HepG2 (cell line): ENCODE data around the gene BHLHE41. TPM values are rescaled to one million over a fixed set of nuclear protein-coding genes. Genes with fewer than 3 reads are reported as not detected.

Experiments
- CBX2 ChIP-seq, 2 experiments: fragments of 200-600 bp in 1 of 2; sonication (generic); formaldehyde crosslinking in 1 of 2; IDR thresholded peaks; 2 replicates each; pipeline versions ENCODE4 v1.7.0 to v1.8.1; 2018 to 2022; ENCODE audit warnings: low read depth in 2 of 2, low read length in 1 of 2, mild to moderate bottlenecking in 1 of 2, missing genetic modification reagents in 1 of 2
- GPN1 ChIP-seq: sonication (generic); formaldehyde crosslinking; IDR thresholded peaks from 2 replicates; pipeline ENCODE4 v1.5.1; 2020; ENCODE audit warnings: missing genetic modification reagents, borderline replicate concordance
- KLF12 ChIP-seq: sonication (generic); formaldehyde crosslinking; IDR thresholded peaks from 2 replicates; pipeline ENCODE4 v1.4.0; 2020; ENCODE audit warnings: missing genetic modification reagents, borderline replicate concordance
- NFE2L2 ChIP-seq: fragments of 150-350 bp; IDR thresholded peaks from 2 replicates; pipeline ENCODE4 v1.6.1; 2014; ENCODE audit warnings: low read length
- PLRG1 ChIP-seq: fragments of 450-650 bp; conservative IDR thresholded peaks from 2 replicates; pipeline ENCODE4 v1.6.1; 2016
- SKIL ChIP-seq: sonication (generic); formaldehyde crosslinking; IDR thresholded peaks from 2 replicates; pipeline ENCODE4 v1.8.0; 2022; ENCODE audit warnings: missing genetic modification reagents, mild to moderate bottlenecking, moderate library complexity, borderline replicate concordance
- ZBTB14 ChIP-seq: sonication (generic); formaldehyde crosslinking; IDR thresholded peaks from 2 replicates; pipeline ENCODE4 v1.4.0; 2020; ENCODE audit warnings: missing genetic modification reagents
- ZNF263 ChIP-seq: sonication (generic); formaldehyde crosslinking; IDR thresholded peaks from 2 replicates; pipeline ENCODE4 v1.4.0; 2020; ENCODE audit warnings: missing genetic modification reagents
- ZNF33A ChIP-seq: sonication (generic); formaldehyde crosslinking; IDR thresholded peaks from 2 replicates; pipeline ENCODE4 v1.5.1; 2020; ENCODE audit warnings: missing genetic modification reagents, mild to moderate bottlenecking, moderate library complexity, borderline replicate concordance
- ZNF7 ChIP-seq: IDR thresholded peaks from 2 replicates; pipeline ENCODE4 v1.6.1; 2016; ENCODE audit warnings: missing biosample characterization, missing genetic modification reagents
- ZNF850 ChIP-seq: sonication (generic); formaldehyde crosslinking; conservative IDR thresholded peaks from 2 replicates; pipeline ENCODE4 v1.9.0; 2021; ENCODE audit warnings: mild to moderate bottlenecking, missing genetic modification reagents
- ZNF878 ChIP-seq: sonication (generic); formaldehyde crosslinking; IDR thresholded peaks from 2 replicates; pipeline ENCODE4 v1.8.1; 2023; ENCODE audit warnings: mild to moderate bottlenecking, missing genetic modification reagents, moderate library complexity
- polyA plus RNA-seq, 8 experiments: library from polyadenylated mRNA; depleted of rRNA in 3 of 8; stranded (reverse) in 7 of 8; unstranded in 1 of 8; fragments of >200 nt; fragmentation: Illumina TruSeq in 4 of 8; extraction: Trizol in 4 of 8; gene quantifications; 2 replicates each; pipeline versions ENCODE4 v1.2.1 to v1.2.3, GENCODE V29; 2011 to 2016; ENCODE audit warnings: low read depth in 4 of 8, missing spikeins in 1 of 8, mixed read lengths in 1 of 8; ENCODE audit not compliant: insufficient read depth in 1 of 8
- total RNA-seq, 5 experiments: library from RNA; depleted of rRNA; stranded (reverse); fragments of >200 nt; fragmentation: Illumina TruSeq; extraction: Trizol; gene quantifications; 2 replicates each; pipeline ENCODE4 v1.2.3, GENCODE V29; 2016; ENCODE audit warnings: low read depth in 1 of 5
- TF ChIP-seq, protein P1 (sequence below): sonication (generic); formaldehyde crosslinking; conservative IDR thresholded peaks from 2 replicates; pipeline ENCODE4 v1.4.0; 2020; ENCODE audit warnings: missing genetic modification reagents
- TF ChIP-seq, protein P2 (sequence below): sonication (generic); formaldehyde crosslinking; IDR thresholded peaks from 2 replicates; pipeline ENCODE4 v1.4.0; 2020; ENCODE audit warnings: missing genetic modification reagents, borderline replicate concordance
- TF ChIP-seq, protein P3 (sequence below): sonication (generic); formaldehyde crosslinking; IDR thresholded peaks from 2 replicates; pipeline ENCODE4 v1.5.1; 2020; ENCODE audit warnings: mild to moderate bottlenecking, missing genetic modification reagents, moderate library complexity

The BHLHE41 gene
- total and polyA plus RNA-seq, 2 of the 13 experiments (the other 11 are each of a cell fraction or from before 2014, with no cell fraction given), result 0.03 TPM; not detected in 1

DNA sequence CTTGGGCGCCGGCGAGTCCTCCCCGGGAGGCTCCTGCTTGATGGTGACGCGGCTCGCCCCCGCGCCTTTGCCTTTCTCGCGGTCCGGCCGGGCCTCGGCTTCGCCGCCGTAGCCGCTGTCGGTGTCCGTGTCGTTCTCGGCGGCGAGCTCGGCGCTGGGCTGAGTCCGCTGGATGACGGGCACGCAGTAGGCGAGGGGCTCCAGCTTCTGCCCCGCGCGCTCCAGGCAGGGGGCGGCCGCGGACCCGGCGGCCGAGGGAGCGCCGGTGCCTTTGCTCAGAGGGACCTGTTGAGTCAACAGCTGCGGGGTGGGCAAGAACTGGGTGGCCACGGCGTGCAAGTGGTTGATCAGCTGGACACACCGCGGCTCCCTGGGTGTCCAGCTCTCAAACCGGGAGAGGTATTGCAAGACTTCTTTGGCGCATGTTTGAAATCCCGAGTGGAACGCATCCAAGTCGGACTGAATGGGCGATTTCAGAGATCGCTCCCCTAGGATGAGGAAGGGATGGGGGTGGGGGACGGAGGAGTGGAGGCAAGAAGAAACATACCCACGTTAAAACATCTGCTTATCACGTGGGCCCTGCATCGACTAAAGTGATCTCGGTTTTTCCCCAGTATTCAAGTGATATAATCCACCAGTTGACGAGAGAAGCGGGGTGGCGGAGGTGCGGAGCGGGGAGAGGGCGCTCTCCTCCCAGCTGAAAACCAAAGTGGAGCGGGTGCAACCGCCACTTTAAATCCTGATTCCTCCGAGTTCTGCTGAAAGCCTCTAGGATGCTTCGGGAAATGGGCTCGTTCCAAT lies 2.0 kb downstream of the BHLHE41 start (continued):
- TF ChIP-seq NFE2L2 (no peak), ZBTB14 (0 out of 2 replicates have a peak, but pooled peaks have one; percentile 21), ZNF878 (no peak), PLRG1 (no peak), SKIL (CRISPR knock-in tag) (no peak), ZNF263 (CRISPR knock-in tag) (peak; percentile 70; the same call in 1 of the 2 replicates), GPN1 (CRISPR knock-in tag) (no peak), ZNF850 (CRISPR knock-in tag) (no peak), CBX2 (IDR thresholded peaks at IDR 0.05; ENCODE audit: low read depth, low read length) (0 out of 2 replicates have a peak, but pooled peaks have one; percentile 70), CBX2 (CRISPR knock-in tag; IDR thresholded peaks at IDR 0.05; ENCODE audit: low read depth) (no peak), KLF12 (CRISPR knock-in tag) (no peak), ZNF33A (CRISPR knock-in tag) (no peak), ZNF7 (CRISPR knock-in tag) (no peak)
- TF ChIP-seq, protein P1, sequence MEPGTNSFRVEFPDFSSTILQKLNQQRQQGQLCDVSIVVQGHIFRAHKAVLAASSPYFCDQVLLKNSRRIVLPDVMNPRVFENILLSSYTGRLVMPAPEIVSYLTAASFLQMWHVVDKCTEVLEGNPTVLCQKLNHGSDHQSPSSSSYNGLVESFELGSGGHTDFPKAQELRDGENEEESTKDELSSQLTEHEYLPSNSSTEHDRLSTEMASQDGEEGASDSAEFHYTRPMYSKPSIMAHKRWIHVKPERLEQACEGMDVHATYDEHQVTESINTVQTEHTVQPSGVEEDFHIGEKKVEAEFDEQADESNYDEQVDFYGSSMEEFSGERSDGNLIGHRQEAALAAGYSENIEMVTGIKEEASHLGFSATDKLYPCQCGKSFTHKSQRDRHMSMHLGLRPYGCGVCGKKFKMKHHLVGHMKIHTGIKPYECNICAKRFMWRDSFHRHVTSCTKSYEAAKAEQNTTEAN (CRISPR knock-in tag), result no peak
- TF ChIP-seq, protein P2, sequence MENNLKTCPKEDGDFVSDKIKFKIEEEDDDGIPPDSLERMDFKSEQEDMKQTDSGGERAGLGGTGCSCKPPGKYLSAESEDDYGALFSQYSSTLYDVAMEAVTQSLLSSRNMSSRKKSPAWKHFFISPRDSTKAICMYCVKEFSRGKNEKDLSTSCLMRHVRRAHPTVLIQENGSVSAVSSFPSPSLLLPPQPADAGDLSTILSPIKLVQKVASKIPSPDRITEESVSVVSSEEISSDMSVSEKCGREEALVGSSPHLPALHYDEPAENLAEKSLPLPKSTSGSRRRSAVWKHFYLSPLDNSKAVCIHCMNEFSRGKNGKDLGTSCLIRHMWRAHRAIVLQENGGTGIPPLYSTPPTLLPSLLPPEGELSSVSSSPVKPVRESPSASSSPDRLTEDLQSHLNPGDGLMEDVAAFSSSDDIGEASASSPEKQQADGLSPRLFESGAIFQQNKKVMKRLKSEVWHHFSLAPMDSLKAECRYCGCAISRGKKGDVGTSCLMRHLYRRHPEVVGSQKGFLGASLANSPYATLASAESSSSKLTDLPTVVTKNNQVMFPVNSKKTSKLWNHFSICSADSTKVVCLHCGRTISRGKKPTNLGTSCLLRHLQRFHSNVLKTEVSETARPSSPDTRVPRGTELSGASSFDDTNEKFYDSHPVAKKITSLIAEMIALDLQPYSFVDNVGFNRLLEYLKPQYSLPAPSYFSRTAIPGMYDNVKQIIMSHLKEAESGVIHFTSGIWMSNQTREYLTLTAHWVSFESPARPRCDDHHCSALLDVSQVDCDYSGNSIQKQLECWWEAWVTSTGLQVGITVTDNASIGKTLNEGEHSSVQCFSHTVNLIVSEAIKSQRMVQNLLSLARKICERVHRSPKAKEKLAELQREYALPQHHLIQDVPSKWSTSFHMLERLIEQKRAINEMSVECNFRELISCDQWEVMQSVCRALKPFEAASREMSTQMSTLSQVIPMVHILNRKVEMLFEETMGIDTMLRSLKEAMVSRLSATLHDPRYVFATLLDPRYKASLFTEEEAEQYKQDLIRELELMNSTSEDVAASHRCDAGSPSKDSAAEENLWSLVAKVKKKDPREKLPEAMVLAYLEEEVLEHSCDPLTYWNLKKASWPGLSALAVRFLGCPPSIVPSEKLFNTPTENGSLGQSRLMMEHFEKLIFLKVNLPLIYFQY, result no peak
- TF ChIP-seq, protein P3, sequence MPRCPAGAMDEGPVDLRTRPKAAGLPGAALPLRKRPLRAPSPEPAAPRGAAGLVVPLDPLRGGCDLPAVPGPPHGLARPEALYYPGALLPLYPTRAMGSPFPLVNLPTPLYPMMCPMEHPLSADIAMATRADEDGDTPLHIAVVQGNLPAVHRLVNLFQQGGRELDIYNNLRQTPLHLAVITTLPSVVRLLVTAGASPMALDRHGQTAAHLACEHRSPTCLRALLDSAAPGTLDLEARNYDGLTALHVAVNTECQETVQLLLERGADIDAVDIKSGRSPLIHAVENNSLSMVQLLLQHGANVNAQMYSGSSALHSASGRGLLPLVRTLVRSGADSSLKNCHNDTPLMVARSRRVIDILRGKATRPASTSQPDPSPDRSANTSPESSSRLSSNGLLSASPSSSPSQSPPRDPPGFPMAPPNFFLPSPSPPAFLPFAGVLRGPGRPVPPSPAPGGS (CRISPR knock-in tag), result 0 out of 2 replicates have a peak, but pooled peaks have one; percentile 28
